OCI-LY1 (cell line): Measurements from ENCODE around the gene PARD3.

ENCODE experiments used
- H2AFZ ChIP-seq: fragments of 200-600 bp; sonication (generic), shearing (Covaris generic); 2 replicates; pipeline ENCODE4 v1.6.0; 2014; ENCODE audit warnings: antibody characterized with exemption, mild to moderate bottlenecking, low read length
- H3F3A ChIP-seq: fragments of 200-600 bp; sonication (generic), shearing (Covaris generic); 2 replicates; pipeline ENCODE4 v1.6.0; 2014; ENCODE audit warnings: mild to moderate bottlenecking, antibody characterized with exemption, low read length, moderate library complexity; ENCODE audit not compliant: insufficient read depth
- H3K27ac ChIP-seq: fragments of 200-600 bp; sonication (generic); 2 replicates; pipeline ENCODE4 v1.5.1; 2014; ENCODE audit warnings: low read length, mixed run types, mild to moderate bottlenecking, low read depth; ENCODE audit not compliant: poor library complexity, severe bottlenecking
- H3K27me3 ChIP-seq: fragments of 200-600 bp; sonication (generic); 2 replicates; pipeline ENCODE4 v1.6.0; 2014; ENCODE audit warnings: antibody characterized with exemption, mild to moderate bottlenecking, low read length, moderate library complexity; ENCODE audit not compliant: insufficient read depth
- H3K36me3 ChIP-seq: fragments of 200-600 bp; sonication (generic); 2 replicates; pipeline ENCODE4 v1.6.1; 2014; ENCODE audit warnings: mild to moderate bottlenecking, antibody characterized with exemption, low read length, moderate library complexity, mixed read lengths; ENCODE audit not compliant: insufficient read depth
- H3K4me1 ChIP-seq: fragments of 200-600 bp; sonication (generic); 2 replicates; pipeline ENCODE4 v1.5.1; 2014; ENCODE audit warnings: mild to moderate bottlenecking, low read length, moderate library complexity; ENCODE audit not compliant: insufficient read depth, severe bottlenecking
- H3K4me2 ChIP-seq: fragments of 200-600 bp; sonication (generic), shearing (Covaris generic); 2 replicates; pipeline ENCODE4 v1.6.1; 2014; ENCODE audit warnings: low read length
- H3K4me3 ChIP-seq: fragments of 200-600 bp; sonication (generic); 2 replicates; pipeline ENCODE4 v1.5.1; 2014; ENCODE audit warnings: low read length, low read depth, mild to moderate bottlenecking, mixed read lengths; ENCODE audit not compliant: poor library complexity, severe bottlenecking
- H3K79me2 ChIP-seq: fragments of 200-600 bp; shearing (Covaris generic); 2 replicates; pipeline ENCODE4 v1.6.1; 2016; ENCODE audit warnings: mixed run types, low read length, mixed read lengths; ENCODE audit not compliant: insufficient read depth
- H3K9ac ChIP-seq: fragments of 200-600 bp; sonication (generic), shearing (Covaris generic); 2 replicates; pipeline ENCODE4 v1.6.1; 2014; ENCODE audit warnings: mild to moderate bottlenecking, low read length, mixed read lengths
- H3K9me2 ChIP-seq: fragments of 200-600 bp; sonication (generic), shearing (Covaris generic); 2 replicates; pipeline ENCODE4 v1.6.1; 2014; ENCODE audit warnings: low read depth, mild to moderate bottlenecking, low read length, mixed read lengths
- H3K9me3 ChIP-seq: fragments of 200-600 bp; shearing (Covaris generic); 2 replicates; pipeline ENCODE4 v1.6.1; 2014; ENCODE audit warnings: low read length, mixed read lengths
- H4K20me1 ChIP-seq: fragments of 200-600 bp; sonication (generic), shearing (Covaris generic); 2 replicates; pipeline ENCODE4 v1.6.0; 2016; ENCODE audit warnings: mild to moderate bottlenecking, low read length; ENCODE audit not compliant: insufficient read depth
- EZH2 ChIP-seq: fragments of 200-600 bp; sonication (generic), shearing (Covaris generic); IDR thresholded peaks from 2 replicates; pipeline ENCODE4 v1.8.0; 2017; ENCODE audit warnings: borderline replicate concordance, mixed run types, mild to moderate bottlenecking, antibody characterized with exemption, low read length, moderate library complexity, mixed read lengths
- TF ChIP-seq, protein P1 (sequence below): fragments of 200-600 bp; sonication (generic), shearing (Covaris generic); IDR thresholded peaks from 2 replicates; pipeline ENCODE4 v1.5.1; 2017; ENCODE audit warnings: mild to moderate bottlenecking, antibody characterized with exemption, low read length, moderate library complexity, mixed read lengths

Gene PARD3

DNA sequence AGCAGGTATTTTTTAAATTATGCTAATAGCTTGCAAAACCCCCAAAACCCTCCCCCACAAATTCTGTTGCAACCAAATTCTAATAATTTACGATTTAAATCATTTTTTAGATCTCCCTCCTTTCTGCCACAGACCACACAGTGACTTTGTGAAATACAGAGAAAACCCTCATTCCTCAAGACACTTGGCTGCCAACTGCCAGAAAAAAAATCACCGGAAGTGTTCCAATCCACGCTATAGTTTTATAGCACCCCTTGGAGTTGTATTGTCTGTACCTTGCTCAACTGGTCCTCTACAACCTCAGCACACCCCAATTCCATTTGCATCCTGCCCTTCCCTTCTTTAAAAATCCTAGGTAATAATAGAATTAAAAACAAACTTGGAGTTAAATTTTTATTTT lies 560.1 kb downstream of the PARD3 start:
- H3K27ac ChIP-seq, result no peak overlapping the region
- H3K9ac ChIP-seq, result no peak overlapping the region
- H4K20me1 ChIP-seq, result no peaks in the 10 kb centered on the region
- H3K4me3 ChIP-seq, result no peak overlapping the region
- TF ChIP-seq, protein P1, sequence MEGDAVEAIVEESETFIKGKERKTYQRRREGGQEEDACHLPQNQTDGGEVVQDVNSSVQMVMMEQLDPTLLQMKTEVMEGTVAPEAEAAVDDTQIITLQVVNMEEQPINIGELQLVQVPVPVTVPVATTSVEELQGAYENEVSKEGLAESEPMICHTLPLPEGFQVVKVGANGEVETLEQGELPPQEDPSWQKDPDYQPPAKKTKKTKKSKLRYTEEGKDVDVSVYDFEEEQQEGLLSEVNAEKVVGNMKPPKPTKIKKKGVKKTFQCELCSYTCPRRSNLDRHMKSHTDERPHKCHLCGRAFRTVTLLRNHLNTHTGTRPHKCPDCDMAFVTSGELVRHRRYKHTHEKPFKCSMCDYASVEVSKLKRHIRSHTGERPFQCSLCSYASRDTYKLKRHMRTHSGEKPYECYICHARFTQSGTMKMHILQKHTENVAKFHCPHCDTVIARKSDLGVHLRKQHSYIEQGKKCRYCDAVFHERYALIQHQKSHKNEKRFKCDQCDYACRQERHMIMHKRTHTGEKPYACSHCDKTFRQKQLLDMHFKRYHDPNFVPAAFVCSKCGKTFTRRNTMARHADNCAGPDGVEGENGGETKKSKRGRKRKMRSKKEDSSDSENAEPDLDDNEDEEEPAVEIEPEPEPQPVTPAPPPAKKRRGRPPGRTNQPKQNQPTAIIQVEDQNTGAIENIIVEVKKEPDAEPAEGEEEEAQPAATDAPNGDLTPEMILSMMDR, result no peak
- no peak for TF ChIP-seq EZH2
- H3F3A ChIP-seq, result no peaks in the 10 kb centered on the region
- no peaks in the 10 kb centered on the region for H3K27me3 ChIP-seq
- H3K4me1 ChIP-seq, result no peaks in the 10 kb centered on the region
- H3K4me2 ChIP-seq, result no peak overlapping the region
- no peak overlapping the region for H2AFZ ChIP-seq
- H3K9me3 ChIP-seq, result no peaks in the 10 kb centered on the region
- H3K9me2 ChIP-seq, result no peaks in the 10 kb centered on the region
- H3K36me3 ChIP-seq, result no peaks in the 10 kb centered on the region
- H3K79me2 ChIP-seq, result no peaks in the 10 kb centered on the region

- no peak overlapping the region for H3K27ac ChIP-seq
- H3F3A ChIP-seq, result no peaks in the 10 kb centered on the region
- H2AFZ ChIP-seq, result no peak overlapping the region
- H3K4me1 ChIP-seq, result no peaks in the 10 kb centered on the region
- H3K4me2 ChIP-seq, result no peak overlapping the region
- no peak overlapping the region for H3K4me3 ChIP-seq
- no peaks in the 10 kb centered on the region for H3K27me3 ChIP-seq
- no peaks in the 10 kb centered on the region for H3K9me2 ChIP-seq
- H3K36me3 ChIP-seq, result no peaks in the 10 kb centered on the region
- no peaks in the 10 kb centered on the region for H4K20me1 ChIP-seq
- H3K9me3 ChIP-seq, result no peaks in the 10 kb centered on the region
- no peaks in the 10 kb centered on the region for H3K79me2 ChIP-seq
- TF ChIP-seq, protein P1, result no peak
- TF ChIP-seq EZH2, result no peak
- no peak overlapping the region for H3K9ac ChIP-seq
Measured at GRCh38 chr10:34254596-34254995, 560.5 kb downstream of the PARD3 start.

DNA sequence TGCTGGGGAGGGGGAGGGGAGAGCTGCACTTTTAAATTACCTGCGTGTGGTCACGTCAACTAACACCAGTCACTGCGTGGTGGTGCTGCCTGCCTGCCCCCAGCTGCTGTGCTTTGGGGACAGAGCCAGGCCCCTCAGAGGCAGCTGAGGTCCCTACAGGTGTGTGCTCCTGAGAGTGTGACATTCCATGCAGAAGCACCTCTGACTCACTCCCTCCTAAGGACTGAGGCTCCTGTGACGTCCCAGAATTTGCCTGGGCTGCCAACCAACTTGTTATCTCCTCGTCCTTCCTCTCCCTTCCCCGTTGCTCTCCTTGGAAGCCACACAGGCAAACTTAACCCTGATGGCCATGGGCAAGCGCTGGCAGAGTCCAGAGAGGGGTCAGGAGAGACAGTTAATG lies 563.0 kb downstream of the PARD3 start:
- no peak overlapping the region for H3K27ac ChIP-seq

More for the DNA sequence above, 563.0 kb downstream of the PARD3 start:
- H3K9me3 ChIP-seq, result no peaks in the 10 kb centered on the region
- H2AFZ ChIP-seq, result no peak overlapping the region
- no peaks in the 10 kb centered on the region for H3K79me2 ChIP-seq
- H3K27me3 ChIP-seq, result no peaks in the 10 kb centered on the region
- H3F3A ChIP-seq, result no peaks in the 10 kb centered on the region
- no peak overlapping the region for H3K9ac ChIP-seq
- H3K9me2 ChIP-seq, result no peaks in the 10 kb centered on the region
- H3K4me1 ChIP-seq, result no peaks in the 10 kb centered on the region
- H3K4me3 ChIP-seq, result no peak overlapping the region
- no peak overlapping the region for H3K4me2 ChIP-seq
- H3K36me3 ChIP-seq, result no peaks in the 10 kb centered on the region
- no peaks in the 10 kb centered on the region for H4K20me1 ChIP-seq
- no peak for TF ChIP-seq EZH2
- TF ChIP-seq, protein P1, result no peak
